ENCODE data around the gene ABHD16A. TPM values are rescaled to one million over a fixed set of nuclear protein-coding genes. Genes with fewer than 3 reads are reported as not detected.

The ABHD16A gene
- total and polyA plus RNA-seq, 10 of the 15 experiments (the other 5 are each of a cell fraction or from before 2014, with no cell fraction given), result 7.5 to 43.0 (median 32.9) TPM

DNA sequence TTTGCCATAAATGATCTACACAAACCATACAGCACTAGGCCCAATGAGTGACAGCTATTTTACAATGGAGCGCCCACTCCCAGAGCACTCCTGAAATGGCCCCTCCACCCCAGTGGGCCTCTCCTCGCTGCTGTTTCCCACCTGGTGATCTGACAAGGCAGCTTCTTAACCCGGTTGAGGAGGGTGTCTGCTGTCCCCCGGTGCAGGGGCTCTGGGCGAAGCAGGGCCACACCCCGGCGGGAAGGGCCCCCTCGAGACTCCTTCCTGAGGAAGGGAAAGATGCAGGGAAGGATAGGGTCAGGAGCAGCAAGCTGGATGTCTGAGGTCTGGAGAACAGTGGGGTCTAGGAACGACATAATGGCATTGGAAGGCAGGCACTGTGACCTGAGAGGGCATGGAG, 10.2 kb downstream of the ABHD16A start:
- no peak overlapping the region for H2AFZ ChIP-seq (ENCODE audit: control insufficient read depth, low read depth, low read length)
- H3K9ac ChIP-seq (ENCODE audit: control insufficient read depth, insufficient read depth, low read length), result no peak overlapping the region
- peaks cover 17 to 35% of the 10 kb centered on the region in 2 experiments for H3K36me3 ChIP-seq (ENCODE audit: control insufficient read depth in 2 of 2, insufficient read depth in 2 of 2, low read length in 1 of 2)
- H3K4me1 ChIP-seq (ENCODE audit: control insufficient read depth, insufficient read depth, low read length), result no peaks in the 10 kb centered on the region
- POLR2A ChIA-PET, result interaction anchor here (1.1 to 2.2 kb wide), 2 partner anchors 45 to 140 kb away, joined by 5 to 11 read pairs; no protein-coding TSS in a partner anchor
- in situ Hi-C loops (cut with MboI), result no loop called here
- no peaks in the 10 kb centered on the region for H3K27me3 ChIP-seq (replicated peaks in 1 of 2; ENCODE audit: control insufficient read depth in 2 of 2, insufficient read depth in 2 of 2, low read length in 1 of 2)
- H3K9me3 ChIP-seq (replicated peaks; ENCODE audit: control insufficient read depth, insufficient read depth, low read length), result no peaks in the 10 kb centered on the region
- H3K4me2 ChIP-seq (ENCODE audit: control insufficient read depth, insufficient read depth), result no peak overlapping the region
- WGBS (ENCODE audit: insufficient coverage, insufficient replicate concordance, low lambda C conversion rate, missing lambda C conversion rate), result 90% methylated on average over 9 of the region's 9 CpGs
- H3K27ac ChIP-seq (ENCODE audit: control insufficient read depth, insufficient read depth), result no peak overlapping the region
- no peak for FAIRE-seq
- no peak overlapping the region for H3K4me3 ChIP-seq
- TF ChIP-seq MYC (IDR thresholded peaks at IDR 0.05; ENCODE audit: insufficient read depth, insufficient read length, insufficient replicate concordance, low read length, severe bottlenecking), result no peak
- RAD21 ChIA-PET (ENCODE audit: unreplicated experiment), result no interaction called here
- no TSS peak for BruUV-seq (replicated peaks)
- CTCF ChIA-PET, result interaction anchor here (0.7 kb wide), 1 partner anchor 46 kb away, joined by 3 read pairs; no protein-coding TSS in a partner anchor
- intact Hi-C loops (cut with micrococcal nuclease; ENCODE audit: unreplicated experiment), result no loop called here
- no peak for DNase-seq (ENCODE audit: low read depth, low spot score)
- no peaks in the 10 kb centered on the region for H4K20me1 ChIP-seq (ENCODE audit: control insufficient read depth, insufficient read depth)
- H3K79me2 ChIP-seq (ENCODE audit: control insufficient read depth, insufficient read depth, low read length), result no peaks in the 10 kb centered on the region
- SMC1A ChIA-PET (ENCODE audit: uncharacterized antibody, unreplicated experiment), result no interaction called here
- ATAC-seq, result no peak

DNA sequence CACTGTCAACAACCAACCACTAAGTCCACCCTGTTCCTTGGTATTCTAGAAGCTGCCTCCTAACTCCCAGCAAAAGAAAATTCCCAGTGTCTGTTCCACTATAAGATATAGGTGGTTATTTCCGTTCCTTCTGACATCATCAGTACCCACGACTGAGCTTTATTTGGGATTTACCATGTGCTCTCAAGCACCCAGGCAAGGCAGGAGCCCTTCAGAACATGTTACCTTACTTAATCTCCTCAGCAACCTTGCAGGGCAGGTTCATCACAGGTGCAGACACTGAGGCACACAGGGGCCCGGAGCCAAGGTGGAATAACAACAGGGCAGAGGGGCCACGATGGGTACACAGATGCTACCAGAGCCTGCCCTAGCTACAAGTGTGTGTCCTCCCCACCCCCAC, 10.8 kb downstream of the ABHD16A start:
- no peaks in the 10 kb centered on the region for H3K4me1 ChIP-seq (ENCODE audit: control insufficient read depth, insufficient read depth, low read length)
- H3K36me3 ChIP-seq (ENCODE audit: control insufficient read depth in 2 of 2, insufficient read depth in 2 of 2, low read length in 1 of 2), result peaks cover 17 to 40% of the 10 kb centered on the region in 2 experiments
- H3K9me3 ChIP-seq (replicated peaks; ENCODE audit: control insufficient read depth, insufficient read depth, low read length), result no peaks in the 10 kb centered on the region
- ChIA-PET CTCF (interaction anchor here (0.7 kb wide), 1 partner anchor 46 kb away, joined by 3 read pairs; no protein-coding TSS in a partner anchor), POLR2A (interaction anchor here (1.1 to 2.2 kb wide), 2 partner anchors 46 to 140 kb away, joined by 5 to 11 read pairs; no protein-coding TSS in a partner anchor), RAD21 (ENCODE audit: unreplicated experiment) (no interaction called here), SMC1A (ENCODE audit: uncharacterized antibody, unreplicated experiment) (no interaction called here)
- no peaks in the 10 kb centered on the region for H3K79me2 ChIP-seq (ENCODE audit: control insufficient read depth, insufficient read depth, low read length)
- H3K4me2 ChIP-seq (ENCODE audit: control insufficient read depth, insufficient read depth), result no peak overlapping the region
- no TSS peak for BruUV-seq (replicated peaks)
- ATAC-seq (no peak), DNase-seq (ENCODE audit: low read depth, low spot score) (no peak), FAIRE-seq (no peak)
- in situ Hi-C loops (cut with MboI), result no loop called here
- TF ChIP-seq, protein P1, sequence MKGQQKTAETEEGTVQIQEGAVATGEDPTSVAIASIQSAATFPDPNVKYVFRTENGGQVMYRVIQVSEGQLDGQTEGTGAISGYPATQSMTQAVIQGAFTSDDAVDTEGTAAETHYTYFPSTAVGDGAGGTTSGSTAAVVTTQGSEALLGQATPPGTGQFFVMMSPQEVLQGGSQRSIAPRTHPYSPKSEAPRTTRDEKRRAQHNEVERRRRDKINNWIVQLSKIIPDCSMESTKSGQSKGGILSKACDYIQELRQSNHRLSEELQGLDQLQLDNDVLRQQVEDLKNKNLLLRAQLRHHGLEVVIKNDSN (IDR thresholded peaks at IDR 0.05; ENCODE audit: borderline replicate concordance, extremely low read length, insufficient read depth, low read depth, low read length), result no peak
- no peak for TF ChIP-seq IKZF2 (IDR thresholded peaks at IDR 0.05)
- TF ChIP-seq SMAD5 (IDR thresholded peaks at IDR 0.05; ENCODE audit: low read depth), result no peak
- no peak for TF ChIP-seq CREB1 (IDR thresholded peaks at IDR 0.05; ENCODE audit: low read depth)
- no peak for TF ChIP-seq SUPT20H (IDR thresholded peaks at IDR 0.05; ENCODE audit: borderline replicate concordance, control insufficient read depth, low read depth, low read length)
- TF ChIP-seq, protein P2, sequence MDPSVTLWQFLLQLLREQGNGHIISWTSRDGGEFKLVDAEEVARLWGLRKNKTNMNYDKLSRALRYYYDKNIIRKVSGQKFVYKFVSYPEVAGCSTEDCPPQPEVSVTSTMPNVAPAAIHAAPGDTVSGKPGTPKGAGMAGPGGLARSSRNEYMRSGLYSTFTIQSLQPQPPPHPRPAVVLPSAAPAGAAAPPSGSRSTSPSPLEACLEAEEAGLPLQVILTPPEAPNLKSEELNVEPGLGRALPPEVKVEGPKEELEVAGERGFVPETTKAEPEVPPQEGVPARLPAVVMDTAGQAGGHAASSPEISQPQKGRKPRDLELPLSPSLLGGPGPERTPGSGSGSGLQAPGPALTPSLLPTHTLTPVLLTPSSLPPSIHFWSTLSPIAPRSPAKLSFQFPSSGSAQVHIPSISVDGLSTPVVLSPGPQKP (IDR thresholded peaks at IDR 0.05; ENCODE audit: low read depth, low read length), result no peak
- TF ChIP-seq HDAC2 (IDR thresholded peaks at IDR 0.05), result no peak
- TF ChIP-seq, protein P3, sequence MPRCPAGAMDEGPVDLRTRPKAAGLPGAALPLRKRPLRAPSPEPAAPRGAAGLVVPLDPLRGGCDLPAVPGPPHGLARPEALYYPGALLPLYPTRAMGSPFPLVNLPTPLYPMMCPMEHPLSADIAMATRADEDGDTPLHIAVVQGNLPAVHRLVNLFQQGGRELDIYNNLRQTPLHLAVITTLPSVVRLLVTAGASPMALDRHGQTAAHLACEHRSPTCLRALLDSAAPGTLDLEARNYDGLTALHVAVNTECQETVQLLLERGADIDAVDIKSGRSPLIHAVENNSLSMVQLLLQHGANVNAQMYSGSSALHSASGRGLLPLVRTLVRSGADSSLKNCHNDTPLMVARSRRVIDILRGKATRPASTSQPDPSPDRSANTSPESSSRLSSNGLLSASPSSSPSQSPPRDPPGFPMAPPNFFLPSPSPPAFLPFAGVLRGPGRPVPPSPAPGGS (IDR thresholded peaks at IDR 0.05; ENCODE audit: borderline replicate concordance, insufficient read depth, low read depth, low read length, poor library complexity, severe bottlenecking), result no peak
- no peak for TF ChIP-seq TAF1 (IDR thresholded peaks at IDR 0.05; ENCODE audit: borderline replicate concordance, low read depth, low read length)
- no peak for TF ChIP-seq TARDBP (IDR thresholded peaks at IDR 0.05; ENCODE audit: borderline replicate concordance)
- TF ChIP-seq ZNF384 (IDR thresholded peaks at IDR 0.05; ENCODE audit: borderline replicate concordance, low read depth, low read length), result no peak
- H2AFZ ChIP-seq (ENCODE audit: control insufficient read depth, low read depth, low read length), result no peak overlapping the region
- no peak overlapping the region for H3K4me3 ChIP-seq
- WGBS (ENCODE audit: insufficient coverage, insufficient replicate concordance, low lambda C conversion rate, missing lambda C conversion rate), result 92% methylated on average over 4 of the region's 4 CpGs
- no peaks in the 10 kb centered on the region for H4K20me1 ChIP-seq (ENCODE audit: control insufficient read depth, insufficient read depth)
- intact Hi-C loops (cut with micrococcal nuclease; ENCODE audit: unreplicated experiment), result no loop called here
- H3K9ac ChIP-seq (ENCODE audit: control insufficient read depth, insufficient read depth, low read length), result no peak overlapping the region
- H3K27me3 ChIP-seq (replicated peaks in 1 of 2; ENCODE audit: control insufficient read depth in 2 of 2, insufficient read depth in 2 of 2, low read length in 1 of 2), result no peaks in the 10 kb centered on the region
- H3K27ac ChIP-seq (ENCODE audit: control insufficient read depth, insufficient read depth), result no peak overlapping the region
